ENCODE data around the gene TPTE2. TPM values are rescaled to one million over a fixed set of nuclear protein-coding genes. Genes with fewer than 3 reads are reported as not detected.
"Not testable (repeated sequence)": the region's sequence is repeated elsewhere in the genome, so short reads cannot be mapped to it uniquely, and the experiment has no call there.

The TPTE2 gene
- under 1 TPM in 1 of 6 experiments, not detected in 5; 0.09 TPM for total RNA-seq (2021; fragmentation: NEBNext Ultra II Directional; extraction: Animal tissue kit (Norgen Biotek cat#: 25700))
- long read RNA-seq: 0 reads

- not testable (repeated sequence) for H3K27ac Mint-ChIP-seq; H3K4me1 Mint-ChIP-seq (ENCODE audit: low read depth); DNase-seq; H3K36me3 Mint-ChIP-seq (ENCODE audit: low read depth); H3K9me3 Mint-ChIP-seq; H3K4me3 Mint-ChIP-seq; H3K27me3 Mint-ChIP-seq (ENCODE audit: insufficient read depth)
These were observed at the start of gene TPTE2 for GRCh38 chr13:19561127-19561582. Gene TPTE2, minus strand, starts transcription at chr13:19561532. Its CDS starts 58,298 bp downstream, at chr13:19503234.

- H3K4me3 Mint-ChIP-seq: no peak overlapping the region; the same call in 1 of the 2 replicates
- H3K4me1 Mint-ChIP-seq (ENCODE audit: low read depth): peaks cover 41% of the 10 kb centered on the region
- H3K27me3 Mint-ChIP-seq (ENCODE audit: insufficient read depth): no peaks in the 10 kb centered on the region
- H3K27ac Mint-ChIP-seq: peak overlapping the region; percentile 55; the same call in 1 of the 2 replicates
- H3K9me3 Mint-ChIP-seq: no peaks in the 10 kb centered on the region
- DNase-seq: no peak
- no peak for TF ChIP-seq CTCF (IDR thresholded peaks at IDR 0.05)
- peaks cover 5% of the 10 kb centered on the region; the same call in 1 of the 2 replicates for H3K36me3 Mint-ChIP-seq (ENCODE audit: low read depth)
These were observed 46.3 kb upstream of the TPTE2 start for GRCh38 chr13:19607523-19608078.

GRCh38 chr13:19606737-19607136 lies 45.4 kb upstream of the TPTE2 start:
- no peak for TF ChIP-seq CTCF (IDR thresholded peaks at IDR 0.05)
- no peaks in the 10 kb centered on the region for H3K27me3 Mint-ChIP-seq (ENCODE audit: insufficient read depth)
- no peak for DNase-seq
- peaks cover 41% of the 10 kb centered on the region for H3K4me1 Mint-ChIP-seq (ENCODE audit: low read depth)
- no peaks in the 10 kb centered on the region for H3K9me3 Mint-ChIP-seq
- no peak overlapping the region; the same call in 1 of the 2 replicates for H3K4me3 Mint-ChIP-seq
- H3K36me3 Mint-ChIP-seq (ENCODE audit: low read depth): peaks cover 5% of the 10 kb centered on the region; the same call in 1 of the 2 replicates
- H3K27ac Mint-ChIP-seq: no peak overlapping the region

- Mint-ChIP-seq H3K4me3 (no peak overlapping the region), H3K27ac (no peak overlapping the region), H3K4me1 (ENCODE audit: low read depth) (peaks cover 41% of the 10 kb centered on the region), H3K36me3 (ENCODE audit: low read depth) (peaks cover 5% of the 10 kb centered on the region; the same call in 1 of the 2 replicates), H3K9me3 (no peaks in the 10 kb centered on the region), H3K27me3 (ENCODE audit: insufficient read depth) (no peaks in the 10 kb centered on the region)
- DNase-seq: peak; percentile 46
- TF ChIP-seq CTCF (IDR thresholded peaks at IDR 0.05): no peak
These were observed 44.8 kb upstream of the TPTE2 start for GRCh38 chr13:19606152-19606551.

- TF ChIP-seq CTCF (IDR thresholded peaks at IDR 0.05): no peak
- Mint-ChIP-seq H3K9me3 (no peaks in the 10 kb centered on the region), H3K4me1 (ENCODE audit: low read depth) (peaks cover 41% of the 10 kb centered on the region), H3K27ac (peak overlapping the region; percentile 39; the same call in 1 of the 2 replicates), H3K27me3 (ENCODE audit: insufficient read depth) (no peaks in the 10 kb centered on the region), H3K36me3 (ENCODE audit: low read depth) (peaks cover 5% of the 10 kb centered on the region; the same call in 1 of the 2 replicates), H3K4me3 (no peak overlapping the region; the same call in 1 of the 2 replicates)
- DNase-seq: no peak
These were observed 44.0 kb upstream of the TPTE2 start for GRCh38 chr13:19605161-19605955.

- Mint-ChIP-seq H3K27me3 (ENCODE audit: insufficient read depth) (no peaks in the 10 kb centered on the region), H3K9me3 (no peaks in the 10 kb centered on the region), H3K36me3 (ENCODE audit: low read depth) (peaks cover 5% of the 10 kb centered on the region; the same call in 1 of the 2 replicates), H3K4me1 (ENCODE audit: low read depth) (peaks cover 41% of the 10 kb centered on the region), H3K4me3 (no peak overlapping the region), H3K27ac (no peak overlapping the region)
- no peak for DNase-seq
- TF ChIP-seq CTCF (IDR thresholded peaks at IDR 0.05): no peak
These were observed 43.0 kb upstream of the TPTE2 start for GRCh38 chr13:19604306-19604705.

Data from HFFc6 (cell line).